WTC11 (cell line): ENCODE results near the gene RREB1. TPM values are rescaled to one million over a fixed set of nuclear protein-coding genes. Genes with fewer than 3 reads are reported as not detected.

ENCODE experiments used
- ATAC-seq: fragments of 200-7000 bp; cut with Tn5 transposase; 2 replicates; pipeline ENCODE4 v1.10.0; 2021; ENCODE audit warnings: mild to moderate bottlenecking, moderate library complexity
- CTCF ChIA-PET: fragments of 300-600 bp; sonication (Branson Sonifier 250); formaldehyde crosslinking; loops from one replicate; lab custom pipeline; 2021; ENCODE audit warnings: antibody characterized with exemption; lab: Charles Lee
- POLR2A ChIA-PET: fragments of 350-600 bp; sonication (Branson Sonifier 250); formaldehyde crosslinking; loops from one replicate; lab custom pipeline; 2021; ENCODE audit warnings: antibody characterized with exemption; lab: Charles Lee
- DNase-seq: peaks from one replicate; pipeline ENCODE4 v3.0.0; 2021; ENCODE audit warnings: low spot score
- H3K27ac Mint-ChIP-seq: 2 replicates; pipeline ENCODE4 v1.8.0; 2021; ENCODE audit warnings: mixed read lengths
- H3K27me3 Mint-ChIP-seq: 2 replicates; pipeline ENCODE4 v1.8.0; 2021; ENCODE audit warnings: low read depth, mild to moderate bottlenecking, moderate library complexity, mixed read lengths
- H3K36me3 Mint-ChIP-seq: 2 replicates; pipeline ENCODE4 v1.8.0; 2021; ENCODE audit warnings: mixed read lengths
- H3K4me1 Mint-ChIP-seq: 2 replicates; pipeline ENCODE4 v1.8.0; 2022; ENCODE audit warnings: mixed read lengths
- H3K4me3 Mint-ChIP-seq: 2 replicates; pipeline ENCODE4 v1.8.0; 2021; ENCODE audit warnings: mild to moderate bottlenecking, moderate library complexity, mixed read lengths
- H3K9me3 Mint-ChIP-seq: 2 replicates; pipeline ENCODE4 v1.8.0; 2021; ENCODE audit warnings: mixed read lengths
- AR ChIP-seq: fragments of 250-450 bp; sonication (Bioruptor Pico); IDR thresholded peaks from 2 replicates; pipeline ENCODE4 v1.9.0; 2021; ENCODE audit warnings: mild to moderate bottlenecking
- ATF1 ChIP-seq: sonication (generic); formaldehyde crosslinking; IDR thresholded peaks from 2 replicates; pipeline ENCODE4 v1.8.1; 2023; ENCODE audit warnings: mild to moderate bottlenecking, moderate library complexity, missing genetic modification reagents
- ATF2 ChIP-seq: sonication (generic); formaldehyde crosslinking; IDR thresholded peaks from 2 replicates; pipeline ENCODE4 v1.8.1; 2022; ENCODE audit warnings: low read depth, missing genetic modification reagents, borderline replicate concordance
- CREM ChIP-seq: sonication (generic); formaldehyde crosslinking; IDR thresholded peaks from 2 replicates; pipeline ENCODE4 v1.8.1; 2022; ENCODE audit warnings: mild to moderate bottlenecking, missing genetic modification reagents, moderate library complexity
- ERG ChIP-seq: fragments of 250-450 bp; sonication (Bioruptor Pico); IDR thresholded peaks from 2 replicates; pipeline ENCODE4 v1.8.0; 2021; ENCODE audit warnings: mild to moderate bottlenecking
- FOXK1 ChIP-seq: sonication (generic); formaldehyde crosslinking; IDR thresholded peaks from 2 replicates; pipeline ENCODE4 v1.8.0; 2022; ENCODE audit warnings: mild to moderate bottlenecking, moderate library complexity, missing genetic modification reagents
- FOXP1 ChIP-seq: sonication (generic); formaldehyde crosslinking; IDR thresholded peaks from 2 replicates; pipeline ENCODE4 v1.8.0; 2022; ENCODE audit warnings: missing genetic modification reagents, mild to moderate bottlenecking, moderate library complexity, borderline replicate concordance
- MLX ChIP-seq: sonication (generic); formaldehyde crosslinking; IDR thresholded peaks from 2 replicates; pipeline ENCODE4 v1.8.1; 2023; ENCODE audit warnings: mild to moderate bottlenecking, missing genetic modification reagents, moderate library complexity
- MXD4 ChIP-seq: fragments of 250-450 bp; sonication (Bioruptor Pico); IDR thresholded peaks from 2 replicates; pipeline ENCODE4 v1.8.0; 2021; ENCODE audit warnings: mild to moderate bottlenecking, moderate library complexity, borderline replicate concordance
- MYBL2 ChIP-seq: sonication (generic); formaldehyde crosslinking; IDR thresholded peaks from 2 replicates; pipeline ENCODE4 v1.8.1; 2023; ENCODE audit warnings: mild to moderate bottlenecking, moderate library complexity, missing genetic modification reagents
- OVOL2 ChIP-seq: fragments of 250-450 bp; sonication (Bioruptor Pico); IDR thresholded peaks from 2 replicates; pipeline ENCODE4 v1.9.0; 2021; ENCODE audit warnings: mild to moderate bottlenecking, borderline replicate concordance
- SMAD3 ChIP-seq: sonication (generic); formaldehyde crosslinking; IDR thresholded peaks from 2 replicates; pipeline ENCODE4 v1.8.0; 2022; ENCODE audit warnings: missing genetic modification reagents, mild to moderate bottlenecking, borderline replicate concordance
- SOX15 ChIP-seq: fragments of 250-450 bp; sonication (Bioruptor Pico); IDR thresholded peaks from 2 replicates; pipeline ENCODE4 v1.9.0; 2021; ENCODE audit warnings: mild to moderate bottlenecking
- ZBTB43 ChIP-seq: sonication (generic); formaldehyde crosslinking; IDR thresholded peaks from 2 replicates; pipeline ENCODE4 v1.8.1; 2023; ENCODE audit warnings: mild to moderate bottlenecking, missing genetic modification reagents
- ZNF121 ChIP-seq: sonication (generic); formaldehyde crosslinking; IDR thresholded peaks from 2 replicates; pipeline ENCODE4 v1.8.0; 2023; ENCODE audit warnings: missing genetic modification reagents
- ZNF317 ChIP-seq: sonication (generic); formaldehyde crosslinking; IDR thresholded peaks from 2 replicates; pipeline ENCODE4 v1.8.1; 2023; ENCODE audit warnings: low read depth, mild to moderate bottlenecking, moderate library complexity, missing genetic modification reagents, borderline replicate concordance
- ZNF396 ChIP-seq: fragments of 250-450 bp; sonication (Bioruptor Pico); IDR thresholded peaks from 2 replicates; pipeline ENCODE4 v1.8.0; 2021; ENCODE audit warnings: mild to moderate bottlenecking, moderate library complexity, borderline replicate concordance
- ZNF425 ChIP-seq: fragments of 250-450 bp; sonication (Bioruptor Pico); conservative IDR thresholded peaks from 2 replicates; pipeline ENCODE4 v1.9.0; 2021; ENCODE audit warnings: mild to moderate bottlenecking
- ZNF671 ChIP-seq: fragments of 250-450 bp; sonication (Bioruptor Pico); IDR thresholded peaks from 2 replicates; pipeline ENCODE4 v1.8.0; 2021; ENCODE audit warnings: mild to moderate bottlenecking
- total RNA-seq: library from RNA; stranded (reverse); gene quantifications from 3 replicates; pipeline ENCODE4 v1.2.3, GENCODE V29; 2021

RREB1 gene
- total RNA-seq, 1 experiment from 2014 or later, result 38.5 TPM

GRCh38 chr6:7268362-7268761 lies 160.6 kb downstream of the RREB1 start:
- ChIA-PET CTCF (no interaction called here), POLR2A (no interaction called here)
- Mint-ChIP-seq H3K4me3 (no peak overlapping the region), H3K36me3 (no peaks in the 10 kb centered on the region), H3K27me3 (no peaks in the 10 kb centered on the region), H3K9me3 (no peaks in the 10 kb centered on the region), H3K4me1 (no peaks in the 10 kb centered on the region), H3K27ac (no peak overlapping the region)
- no peak for ATAC-seq
- TF ChIP-seq ZNF317 (CRISPR knock-in tag) (no peak), MYBL2 (CRISPR knock-in tag) (no peak), ZNF396 (CRISPR knock-in tag) (no peak), FOXK1 (CRISPR knock-in tag) (no peak), MXD4 (CRISPR knock-in tag) (no peak), AR (no peak), ZNF121 (CRISPR knock-in tag) (no peak), ATF1 (CRISPR knock-in tag) (no peak), ERG (CRISPR knock-in tag) (no peak), ZNF425 (no peak), CREM (CRISPR knock-in tag) (no peak), ZNF671 (CRISPR knock-in tag) (no peak), ZBTB43 (no peak), SMAD3 (CRISPR knock-in tag) (no peak), MLX (CRISPR knock-in tag) (no peak), ATF2 (no peak), OVOL2 (CRISPR knock-in tag) (no peak), SOX15 (CRISPR knock-in tag) (no peak), FOXP1 (CRISPR knock-in tag) (no peak)
- no peak for DNase-seq
